Ishikawa (cell line): ENCODE results near the gene SKIC3.

ENCODE experiments used
- CEBPB ChIP-seq: IDR thresholded peaks from 2 replicates; pipeline ENCODE4 v1.6.1; 2012
- CREB1 ChIP-seq: IDR thresholded peaks from 2 replicates; pipeline ENCODE4 v1.6.1; 2012; ENCODE audit warnings: low read depth
- EGR1 ChIP-seq: IDR thresholded peaks from 2 replicates; pipeline ENCODE4 v1.6.1; 2012
- EP300 ChIP-seq: IDR thresholded peaks from 2 replicates; pipeline ENCODE4 v1.6.1; 2012; ENCODE audit warnings: borderline replicate concordance
- FOXM1 ChIP-seq: IDR thresholded peaks from 2 replicates; pipeline ENCODE4 v1.6.1; 2012; ENCODE audit warnings: low read depth, borderline replicate concordance
- NFIC ChIP-seq: IDR thresholded peaks from 2 replicates; pipeline ENCODE4 v1.6.1; 2012
- RAD21 ChIP-seq: IDR thresholded peaks from 2 replicates; pipeline ENCODE4 v1.6.1; 2012; ENCODE audit warnings: low read depth
- TAF1 ChIP-seq: IDR thresholded peaks from 2 replicates; pipeline ENCODE4 v1.6.1; 2012; ENCODE audit warnings: low read depth, mild to moderate bottlenecking
- TCF12 ChIP-seq: IDR thresholded peaks from 2 replicates; pipeline ENCODE4 v1.6.1; 2012; ENCODE audit warnings: low read depth
- TEAD4 ChIP-seq: IDR thresholded peaks from 2 replicates; pipeline ENCODE4 v1.6.1; 2012
- YY1 ChIP-seq: IDR thresholded peaks from 2 replicates; pipeline ENCODE4 v1.6.1; 2012; ENCODE audit warnings: low read depth
- ZBTB7A ChIP-seq: IDR thresholded peaks from 2 replicates; pipeline ENCODE4 v1.6.1; 2012; ENCODE audit warnings: low read depth
- TF ChIP-seq, protein P1 (sequence below): IDR thresholded peaks from 2 replicates; pipeline ENCODE4 v1.6.1; 2012
- TF ChIP-seq, protein P2 (sequence below): IDR thresholded peaks from 2 replicates; pipeline ENCODE4 v1.6.1; 2012
- TF ChIP-seq, protein P3 (sequence below): IDR thresholded peaks from 2 replicates; pipeline ENCODE4 v1.6.1; 2012; ENCODE audit warnings: low read depth, mild to moderate bottlenecking

Gene SKIC3

DNA sequence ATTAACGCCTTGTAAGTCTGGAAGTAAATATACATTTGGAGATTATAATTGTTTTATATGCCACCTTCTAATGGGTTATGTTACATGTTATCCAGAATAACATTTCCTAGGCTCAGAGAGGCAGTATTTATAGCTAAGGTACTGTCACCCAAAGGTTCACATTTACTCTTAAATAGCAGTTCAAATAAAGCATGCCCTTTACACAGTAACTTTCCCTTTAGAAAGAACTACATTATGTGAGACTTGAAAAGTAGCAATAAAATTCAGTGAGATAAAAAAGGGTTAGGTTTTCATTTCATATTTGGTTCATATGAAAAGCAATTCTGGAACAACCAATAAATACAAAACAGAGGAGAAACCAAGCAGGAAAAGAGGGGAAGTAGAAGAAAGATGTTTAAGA lies 35.1 kb downstream of the SKIC3 start:
- TF ChIP-seq, protein P1, sequence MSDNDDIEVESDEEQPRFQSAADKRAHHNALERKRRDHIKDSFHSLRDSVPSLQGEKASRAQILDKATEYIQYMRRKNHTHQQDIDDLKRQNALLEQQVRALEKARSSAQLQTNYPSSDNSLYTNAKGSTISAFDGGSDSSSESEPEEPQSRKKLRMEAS, result no peak
- TF ChIP-seq TCF12 (no peak), EGR1 (no peak), RAD21 (no peak), CREB1 (no peak), YY1 (no peak), ZBTB7A (no peak), CEBPB (no peak), FOXM1 (no peak), NFIC (no peak), TEAD4 (no peak), TAF1 (no peak)
- TF ChIP-seq, protein P2, sequence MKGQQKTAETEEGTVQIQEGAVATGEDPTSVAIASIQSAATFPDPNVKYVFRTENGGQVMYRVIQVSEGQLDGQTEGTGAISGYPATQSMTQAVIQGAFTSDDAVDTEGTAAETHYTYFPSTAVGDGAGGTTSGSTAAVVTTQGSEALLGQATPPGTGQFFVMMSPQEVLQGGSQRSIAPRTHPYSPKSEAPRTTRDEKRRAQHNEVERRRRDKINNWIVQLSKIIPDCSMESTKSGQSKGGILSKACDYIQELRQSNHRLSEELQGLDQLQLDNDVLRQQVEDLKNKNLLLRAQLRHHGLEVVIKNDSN, result no peak
- TF ChIP-seq, protein P3, sequence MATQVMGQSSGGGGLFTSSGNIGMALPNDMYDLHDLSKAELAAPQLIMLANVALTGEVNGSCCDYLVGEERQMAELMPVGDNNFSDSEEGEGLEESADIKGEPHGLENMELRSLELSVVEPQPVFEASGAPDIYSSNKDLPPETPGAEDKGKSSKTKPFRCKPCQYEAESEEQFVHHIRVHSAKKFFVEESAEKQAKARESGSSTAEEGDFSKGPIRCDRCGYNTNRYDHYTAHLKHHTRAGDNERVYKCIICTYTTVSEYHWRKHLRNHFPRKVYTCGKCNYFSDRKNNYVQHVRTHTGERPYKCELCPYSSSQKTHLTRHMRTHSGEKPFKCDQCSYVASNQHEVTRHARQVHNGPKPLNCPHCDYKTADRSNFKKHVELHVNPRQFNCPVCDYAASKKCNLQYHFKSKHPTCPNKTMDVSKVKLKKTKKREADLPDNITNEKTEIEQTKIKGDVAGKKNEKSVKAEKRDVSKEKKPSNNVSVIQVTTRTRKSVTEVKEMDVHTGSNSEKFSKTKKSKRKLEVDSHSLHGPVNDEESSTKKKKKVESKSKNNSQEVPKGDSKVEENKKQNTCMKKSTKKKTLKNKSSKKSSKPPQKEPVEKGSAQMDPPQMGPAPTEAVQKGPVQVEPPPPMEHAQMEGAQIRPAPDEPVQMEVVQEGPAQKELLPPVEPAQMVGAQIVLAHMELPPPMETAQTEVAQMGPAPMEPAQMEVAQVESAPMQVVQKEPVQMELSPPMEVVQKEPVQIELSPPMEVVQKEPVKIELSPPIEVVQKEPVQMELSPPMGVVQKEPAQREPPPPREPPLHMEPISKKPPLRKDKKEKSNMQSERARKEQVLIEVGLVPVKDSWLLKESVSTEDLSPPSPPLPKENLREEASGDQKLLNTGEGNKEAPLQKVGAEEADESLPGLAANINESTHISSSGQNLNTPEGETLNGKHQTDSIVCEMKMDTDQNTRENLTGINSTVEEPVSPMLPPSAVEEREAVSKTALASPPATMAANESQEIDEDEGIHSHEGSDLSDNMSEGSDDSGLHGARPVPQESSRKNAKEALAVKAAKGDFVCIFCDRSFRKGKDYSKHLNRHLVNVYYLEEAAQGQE, result no peak

DNA sequence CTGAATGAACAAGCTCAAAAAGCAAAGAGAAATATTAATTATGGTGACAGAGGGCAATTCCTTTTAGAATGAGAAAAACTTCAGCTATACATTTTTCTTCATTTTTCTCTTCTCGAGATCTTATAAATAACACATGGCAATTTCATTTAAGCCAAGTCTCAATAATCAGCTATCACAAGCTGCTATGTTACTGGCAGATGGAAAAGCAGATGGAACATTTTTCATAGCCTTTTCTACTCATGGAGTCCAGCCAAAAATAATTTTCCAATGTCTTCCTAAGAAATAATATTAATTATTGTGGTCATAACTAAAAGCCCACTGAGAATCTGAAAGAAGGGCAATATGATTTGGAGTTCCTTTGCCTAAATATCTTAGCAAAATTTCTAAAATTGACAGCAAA lies 35.6 kb downstream of the SKIC3 start:
- TF ChIP-seq RAD21 (no peak), EGR1 (no peak), YY1 (no peak), EP300 (no peak), TEAD4 (no peak), ZBTB7A (no peak), FOXM1 (no peak), TAF1 (no peak), CEBPB (no peak), TCF12 (no peak), NFIC (no peak)
- TF ChIP-seq, protein P1, result no peak
- TF ChIP-seq, protein P3, result no peak

DNA sequence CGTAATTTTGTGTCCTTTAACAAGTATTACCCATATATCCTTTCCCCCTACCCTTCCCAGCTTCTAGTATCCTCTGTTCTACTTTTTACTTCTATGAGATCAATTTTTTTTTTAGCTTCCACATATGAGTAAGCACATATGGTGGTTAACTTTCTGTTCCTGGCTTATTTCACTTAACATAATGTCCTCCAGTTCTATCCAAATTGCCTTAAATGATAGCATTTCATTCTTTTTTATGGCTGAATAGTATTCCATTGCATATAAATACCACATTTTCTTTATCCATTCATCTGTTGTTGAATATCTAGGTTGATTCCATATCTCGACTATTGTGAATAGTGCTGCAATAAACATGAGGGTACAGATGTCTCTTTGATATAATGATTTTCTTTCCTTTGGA lies 36.4 kb downstream of the SKIC3 start:
- no peak for TF ChIP-seq RAD21
- no peak for TF ChIP-seq ZBTB7A
- TF ChIP-seq EP300, result no peak
- TF ChIP-seq, protein P3, result no peak

DNA sequence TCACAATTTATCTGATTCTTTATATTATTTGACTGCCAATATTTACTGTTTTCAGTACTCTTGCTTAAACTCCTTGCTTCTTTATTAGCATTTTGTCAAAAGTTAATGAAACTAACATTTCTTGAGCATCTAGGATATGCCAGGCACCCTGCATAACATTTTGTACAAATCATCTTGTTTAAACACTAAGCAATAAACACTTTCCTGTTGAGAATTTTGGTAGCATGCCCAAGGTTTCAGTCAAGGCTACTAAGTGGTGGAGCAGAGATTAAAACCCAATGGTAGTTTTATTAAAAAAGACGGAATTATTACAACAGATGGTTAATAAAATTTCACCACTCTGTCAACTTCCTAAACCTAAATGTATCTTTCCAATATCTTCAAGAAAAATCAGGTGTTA lies 43.2 kb downstream of the SKIC3 start:
- TF ChIP-seq TCF12 (no peak), NFIC (no peak), RAD21 (no peak)
- TF ChIP-seq, protein P2, result no peak

DNA sequence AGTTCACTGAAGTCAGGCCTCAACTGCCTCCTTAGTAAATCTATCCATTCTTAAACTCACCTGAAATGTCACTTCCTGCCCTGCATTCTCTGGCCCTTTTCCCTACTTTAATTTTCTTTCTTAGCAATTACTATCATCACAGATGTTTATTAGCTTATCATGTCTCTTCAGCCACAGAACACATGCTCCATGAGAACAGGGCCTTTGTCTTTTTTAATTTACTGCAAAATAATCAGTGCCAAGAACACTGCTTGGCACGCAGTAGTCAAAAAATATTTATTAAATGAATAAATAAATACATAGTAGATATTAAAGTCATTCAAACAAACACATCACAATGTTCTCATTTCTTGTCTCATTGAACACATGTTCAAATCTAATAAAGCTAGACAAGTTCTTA lies 46.2 kb downstream of the SKIC3 start:
- no peak for TF ChIP-seq CREB1
- no peak for TF ChIP-seq RAD21
- TF ChIP-seq EP300, result no peak
- TF ChIP-seq ZBTB7A, result no peak
- no peak for TF ChIP-seq TAF1
- no peak for TF ChIP-seq FOXM1
- no peak for TF ChIP-seq NFIC
- TF ChIP-seq, protein P3, result no peak
- TF ChIP-seq TEAD4, result no peak
- TF ChIP-seq EGR1, result no peak
- no peak for TF ChIP-seq CEBPB
- TF ChIP-seq, protein P2, result no peak
- TF ChIP-seq YY1, result no peak
- no peak for TF ChIP-seq TCF12
- TF ChIP-seq, protein P1, result no peak
